Spleen (tissue), 11 donors: ENCODE data around the gene FBLN2. TPM values are rescaled to one million over a fixed set of nuclear protein-coding genes. Genes with fewer than 3 reads are reported as not detected.

ENCODE experiments used
- DNase-seq: peaks from one replicate; pipeline ENCODE4 v3.0.0-alpha.2; 2020
- H3K27ac ChIP-seq, 8 donors: fragments of 200-600 bp; sonication (generic) in 7 of 8; 1 replicate in 4 of 8; 2 replicates in 4 of 8; pipeline versions ENCODE4 v1.5.0 to v1.8.0; 2016 to 2021; ENCODE audit warnings: inconsistent platforms in 4 of 8, mild to moderate bottlenecking in 4 of 8, moderate library complexity in 1 of 8
- H3K27me3 ChIP-seq, 7 donors: fragments of 200-600 bp; sonication (generic) in 6 of 7; replicated peaks in 1 of 7; 1 replicate in 4 of 7; 2 replicates in 3 of 7; pipeline versions ENCODE4 v1.5.0 to v1.8.0; 2016 to 2021; ENCODE audit warnings: inconsistent platforms in 3 of 7, mild to moderate bottlenecking in 1 of 7
- H3K36me3 ChIP-seq, 6 donors: fragments of 200-600 bp; sonication (generic) in 5 of 6; 1 replicate in 4 of 6; 2 replicates in 2 of 6; pipeline versions ENCODE4 v1.5.0 to v1.8.0; 2016 to 2021; ENCODE audit warnings: inconsistent platforms in 2 of 6
- H3K4me1 ChIP-seq, 6 donors: fragments of 200-600 bp; sonication (generic) in 5 of 6; 1 replicate in 3 of 6; 2 replicates in 3 of 6; pipeline versions ENCODE4 v1.5.0 to v1.8.0; 2016 to 2021; ENCODE audit warnings: inconsistent platforms in 3 of 6
- H3K4me3 ChIP-seq, 8 donors: fragments of 200-600 bp; sonication (generic) in 7 of 8; 1 replicate in 4 of 8; 2 replicates in 4 of 8; pipeline versions ENCODE4 v1.5.0 to v1.8.0; 2016 to 2021; ENCODE audit warnings: inconsistent platforms in 4 of 8, mild to moderate bottlenecking in 4 of 8, moderate library complexity in 2 of 8
- H3K9me3 ChIP-seq, 8 donors: fragments of 200-600 bp; sonication (generic) in 7 of 8; 1 replicate in 4 of 8; 2 replicates in 4 of 8; pipeline versions ENCODE4 v1.5.0 to v1.8.0; 2016 to 2021; ENCODE audit warnings: inconsistent platforms in 4 of 8
- CTCF ChIP-seq, 11 experiments: fragments of 200-600 bp in 7 of 11; fragments of 450-650 bp in 4 of 11; sonication (generic) in 4 of 11; IDR thresholded peaks in 8 of 11; conservative IDR thresholded peaks in 3 of 11; 1 replicate in 7 of 11; 2 replicates in 4 of 11; pipeline versions ENCODE4 v1.4.0 to v1.8.0; 2016 to 2021; ENCODE audit warnings: antibody characterized with exemption in 11 of 11, inconsistent platforms in 4 of 11, mild to moderate bottlenecking in 1 of 11
- POLR2A ChIP-seq, 3 donors: fragments of 450-650 bp; IDR thresholded peaks; one replicate each; pipeline ENCODE4 v1.5.1; 2017; ENCODE audit warnings: antibody characterized with exemption in 3 of 3, mild to moderate bottlenecking in 1 of 3
- POLR2AphosphoS5 ChIP-seq, 3 donors: sonication (generic); formaldehyde crosslinking; IDR thresholded peaks; one replicate each; pipeline ENCODE4 v1.5.1; 2017; ENCODE audit warnings: antibody characterized with exemption in 3 of 3
- WGBS, 5 donors: extraction: QIAGEN DNeasy Blood & Tissue Kit in 3 of 5; methylation state at CpG; one replicate each; pipeline versions ENCODE4 v1.1.5 to v1.1.7; 2013 to 2018; 5-methylcytosine and 5-hydroxymethylcytosine counted together
- intact Hi-C: fragments of 100-400 bp; cut with DNase I; formaldehyde crosslinking; loops from one replicate; pipeline ENCODE4 v1.15.0; 2023; ENCODE audit warnings: low total_unique reads
- polyA plus RNA-seq, 3 donors: library from polyadenylated mRNA; stranded (reverse); fragments of 200-250 nt; gene quantifications; one replicate each; pipeline ENCODE4 v1.2.1, GENCODE V29; 2013
- total RNA-seq, 7 donors: library from RNA; depleted of rRNA in 3 of 7; stranded (reverse); fragments of >200 nt in 3 of 7; fragmentation: NEBNext Ultra II Directional in 4 of 7; extraction: Animal tissue kit (Norgen Biotek cat#: 25700) in 4 of 7; gene quantifications; one replicate each; pipeline versions ENCODE4 v1.1.0 to v1.2.1, GENCODE V29; 2016 to 2021
- donor health status: healthy with polysubstance abuse.
- donor health status: DM: no; HTN: no; CAD: no; lungs with moderate emphysema.
- donor health status: DM: no; HTN: no; CAD: no.
- donor health status: Bipolar disorder and iron deficiency.
- donor health status: healthy.
- donor health status: DM: no; HTN: no; CAD: no.
- donor health status: DM: yes; HTN: yes; CAD: no.

The FBLN2 gene
- total and polyA plus RNA-seq, 10 donors = 6.1 to 28.2 (median 12.5) TPM

- Histone ChIP-seq H3K4me1 (peaks cover 0 to 2% (median 0%) of the 10 kb centered on the region in 6 donors), H3K36me3 (peaks cover 0 to 26% (median 0%) of the 10 kb centered on the region in 6 donors), H3K27me3 (no peaks in the 10 kb centered on the region), H3K27ac (no peak overlapping the region), H3K9me3 (no peaks in the 10 kb centered on the region), H3K4me3 (no peak overlapping the region)
- WGBS, 5 donors = 85 to 97% (median 94%) methylated on average over 8 to 9 of the region's 9 CpGs
- TF ChIP-seq POLR2AphosphoS5 (IDR thresholded peaks at IDR 0.05) (no peak), POLR2A (IDR thresholded peaks at IDR 0.05) (no peak), CTCF (IDR thresholded peaks at IDR 0.05 in 8 of 11, conservative IDR thresholded peaks at IDR 0.05 in 3 of 11) (no peak)
- intact Hi-C loops = no loop called here
- no peak for DNase-seq
These were observed 78.8 kb downstream of the FBLN2 start for GRCh38 chr3:13627681-13628080.

GRCh38 chr3:13628432-13628831, 79.5 kb downstream of the FBLN2 start:
- H3K9me3 ChIP-seq = no peaks in the 10 kb centered on the region
- TF ChIP-seq CTCF (IDR thresholded peaks at IDR 0.05 in 8 of 11, conservative IDR thresholded peaks at IDR 0.05 in 3 of 11) (no peak), POLR2A (IDR thresholded peaks at IDR 0.05) (no peak), POLR2AphosphoS5 (IDR thresholded peaks at IDR 0.05) (no peak)
- intact Hi-C loops = no loop called here
- H3K4me1 ChIP-seq = no peaks in the 10 kb centered on the region
- 90 to 97% (median 94%) methylated on average over 9 to 10 of the region's 10 CpGs for WGBS, 5 donors
- no peaks in the 10 kb centered on the region for H3K27me3 ChIP-seq
- no peak for DNase-seq
- peaks cover 0 to 31% (median 0%) of the 10 kb centered on the region in 6 donors for H3K36me3 ChIP-seq
- no peak overlapping the region for H3K4me3 ChIP-seq
- no peak overlapping the region for H3K27ac ChIP-seq

- peaks cover 0 to 31% (median 0%) of the 10 kb centered on the region in 6 donors for H3K36me3 ChIP-seq
- H3K27ac ChIP-seq = no peak overlapping the region
- H3K9me3 ChIP-seq = no peaks in the 10 kb centered on the region
- peaks cover 0 to under 1% (median 0%) of the 10 kb centered on the region in 6 donors for H3K4me1 ChIP-seq
- no peak for DNase-seq
- TF ChIP-seq POLR2AphosphoS5 (IDR thresholded peaks at IDR 0.05) (no peak), CTCF (IDR thresholded peaks at IDR 0.05 in 8 of 11, conservative IDR thresholded peaks at IDR 0.05 in 3 of 11) (no peak), POLR2A (IDR thresholded peaks at IDR 0.05) (no peak)
- H3K27me3 ChIP-seq = no peaks in the 10 kb centered on the region
- WGBS, 5 donors = 88 to 97% (median 94%) methylated on average over 14 to 27 of the region's 27 CpGs
- H3K4me3 ChIP-seq = no peak overlapping the region
- intact Hi-C loops = no loop called here
These were observed 80.1 kb downstream of the FBLN2 start for GRCh38 chr3:13628841-13629551.

- no peaks in the 10 kb centered on the region for H3K27me3 ChIP-seq
- H3K36me3 ChIP-seq = peaks cover 0 to 31% (median 0%) of the 10 kb centered on the region in 6 donors
- intact Hi-C loops = no loop called here
- H3K4me1 ChIP-seq = peaks cover 0 to 6% (median 0%) of the 10 kb centered on the region in 6 donors
- TF ChIP-seq POLR2A (IDR thresholded peaks at IDR 0.05) (no peak), POLR2AphosphoS5 (IDR thresholded peaks at IDR 0.05) (no peak), CTCF (IDR thresholded peaks at IDR 0.05 in 8 of 11, conservative IDR thresholded peaks at IDR 0.05 in 3 of 11) (no peak)
- no peaks in the 10 kb centered on the region for H3K9me3 ChIP-seq
- no peak overlapping the region for H3K27ac ChIP-seq
- no peak overlapping the region for H3K4me3 ChIP-seq
- no peak for DNase-seq
- 87 to 94% (median 90%) methylated on average over 15 to 16 of the region's 16 CpGs for WGBS, 5 donors
These were observed 80.7 kb downstream of the FBLN2 start for GRCh38 chr3:13629644-13630043.
